GM20000 (cell line): ENCODE data around the gene MAPK4.
"Not testable (repeated sequence)": the region's sequence is repeated elsewhere in the genome, so short reads cannot be mapped to it uniquely, and the experiment has no call there.

ENCODE experiments used
- DNase-seq: peaks from one replicate; pipeline ENCODE4 v3.0.0; 2012; ENCODE audit warnings: low spot score
- CTCF ChIP-seq: IDR thresholded peaks from 2 replicates; pipeline ENCODE4 v1.5.1; 2012; ENCODE audit warnings: mild to moderate bottlenecking, control low read depth; ENCODE audit errors: extremely low read depth, missing control alignments

Gene MAPK4

DNA sequence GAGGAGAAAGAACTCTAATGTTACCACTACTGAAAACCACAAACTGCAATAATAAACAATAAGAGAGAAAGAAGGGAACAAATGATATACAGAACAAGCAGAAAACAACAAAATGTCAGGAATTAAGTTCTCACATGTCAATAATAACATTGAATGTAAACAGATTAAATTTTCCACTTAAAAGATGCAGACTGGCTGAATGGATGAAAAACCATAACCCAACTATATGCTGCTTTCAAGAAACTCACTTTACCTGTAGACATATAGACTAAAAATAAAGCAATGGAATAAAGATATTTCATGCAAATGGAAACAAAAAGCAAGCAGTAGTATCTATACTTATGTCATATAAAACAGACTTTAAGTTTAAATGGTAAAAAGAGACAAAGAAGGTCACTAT lies 209.6 kb downstream of the MAPK4 start:
- no peak for TF ChIP-seq CTCF
- DNase-seq = no peak

GRCh38 chr18:50775207-50775606 lies 215.3 kb downstream of the MAPK4 start:
- TF ChIP-seq CTCF = no peak
- no peak for DNase-seq

GRCh38 chr18:50775726-50776125 lies 215.8 kb downstream of the MAPK4 start:
- TF ChIP-seq CTCF = no peak
- DNase-seq = no peak

DNA sequence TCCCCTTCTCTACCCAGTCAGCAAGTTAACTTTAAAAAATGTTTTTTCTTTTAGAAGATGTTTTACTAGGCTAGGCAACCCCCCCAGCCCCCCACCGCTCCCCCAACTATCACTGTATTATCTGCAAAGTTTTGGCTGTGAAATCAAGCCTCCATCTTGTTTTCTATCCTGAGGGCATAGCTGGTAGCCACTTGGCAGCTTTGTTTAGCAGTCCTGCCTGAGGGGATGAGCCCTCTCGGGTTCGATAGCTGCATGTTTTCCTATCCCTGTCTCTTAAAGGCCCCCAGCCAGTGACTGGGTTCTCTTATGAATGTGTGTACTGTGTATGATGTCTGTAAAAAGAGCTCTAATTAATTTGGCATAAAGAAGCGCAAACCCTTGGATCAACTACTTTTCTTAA lies 216.5 kb downstream of the MAPK4 start:
- no peak for DNase-seq
- TF ChIP-seq CTCF = no peak

DNA sequence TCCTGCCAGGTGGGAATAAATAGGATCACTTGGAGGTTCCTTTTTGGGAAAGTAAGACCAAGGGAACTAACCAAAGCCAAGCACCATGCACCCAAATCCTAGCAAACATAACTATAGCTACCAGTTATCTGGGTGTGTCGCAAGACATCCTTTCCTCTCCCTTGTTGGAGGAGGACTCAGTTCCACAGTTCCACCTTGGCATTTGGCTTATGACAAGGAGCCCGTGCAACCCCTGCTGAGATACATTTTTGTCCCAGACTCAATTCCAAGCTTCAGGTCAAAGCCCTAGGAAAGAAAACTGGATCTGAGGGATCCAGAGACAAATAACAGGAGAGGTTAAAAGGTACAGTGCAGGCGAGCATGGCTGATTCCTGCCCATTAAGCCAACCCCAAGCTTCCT lies 219.1 kb downstream of the MAPK4 start:
- not testable (repeated sequence) for DNase-seq
